Psoas muscle (tissue), 8 donors: ENCODE measurements around the gene ESPL1. TPM values are rescaled to one million over a fixed set of nuclear protein-coding genes. Genes with fewer than 3 reads are reported as not detected.

Experiments used
- ATAC-seq, 4 donors: fragments of 200-7000 bp; cut with Tn5 transposase; one replicate each; pipeline ENCODE4 v1.9.1; 2020; ENCODE audit warnings: moderate library complexity in 3 of 4, mild to moderate bottlenecking in 2 of 4
- DNase-seq, 2 donors: peaks; one replicate each; pipeline ENCODE4 v3.0.0-alpha.2; 2020
- H3K27ac ChIP-seq: fragments of 200-600 bp; one replicate; pipeline ENCODE4 v1.8.0; 2022
- H3K27me3 ChIP-seq, 3 donors: fragments of 200-600 bp in 1 of 3; one replicate each; pipeline versions ENCODE4 v1.6.1 to v1.8.0; 2013 to 2022; ENCODE audit warnings: low read length in 2 of 3, mild to moderate bottlenecking in 2 of 3, moderate library complexity in 1 of 3; ENCODE audit not compliant: insufficient read depth in 3 of 3
- H3K36me3 ChIP-seq, 2 donors: fragments of 200-600 bp in 1 of 2; one replicate each; pipeline versions ENCODE4 v1.6.1 to v1.8.0; 2013 to 2022; ENCODE audit warnings: low read depth in 1 of 2, mild to moderate bottlenecking in 1 of 2, moderate library complexity in 1 of 2; ENCODE audit not compliant: insufficient read depth in 1 of 2
- H3K4me1 ChIP-seq: fragments of 200-600 bp; one replicate; pipeline ENCODE4 v1.8.0; 2022
- H3K4me3 ChIP-seq: fragments of 200-600 bp; one replicate; pipeline ENCODE4 v1.8.0; 2022; ENCODE audit warnings: mild to moderate bottlenecking
- H3K9me3 ChIP-seq: fragments of 200-600 bp; one replicate; pipeline ENCODE4 v1.8.0; 2022
- WGBS, 3 donors: extraction: QIAGEN DNeasy Blood & Tissue Kit; methylation state at CpG; one replicate each; pipeline versions ENCODE4 v1.1.6 to v1.1.7; 2013; 5-methylcytosine and 5-hydroxymethylcytosine counted together
- intact Hi-C, 2 donors: fragments of 100-400 bp; cut with DNase I; formaldehyde crosslinking; loops; one replicate each; pipeline versions ENCODE4 v1.11.0 to v1.14.2; 2022
- polyA plus RNA-seq, 3 donors: library from polyadenylated mRNA; stranded (reverse); fragments of 200-250 nt; gene quantifications; one replicate each; pipeline ENCODE4 v1.2.3, GENCODE V29; 2013
- total RNA-seq, 4 donors: library from RNA; stranded (reverse); fragmentation: NEBNext Ultra II Directional in 2 of 4; extraction: Animal tissue kit (Norgen Biotek cat#: 25700) in 2 of 4; gene quantifications; one replicate each; pipeline versions ENCODE4 v1.2.1 to v1.2.4, GENCODE V29; 2021 to 2023
- TF ChIP-seq, protein P1 (sequence below): fragments of 200-600 bp; IDR thresholded peaks from one replicate; pipeline ENCODE4 v1.8.0; 2022; ENCODE audit warnings: antibody characterized with exemption
- donor health status: healthy with polysubstance abuse.
- donor health status: DM: no; HTN: no; CAD: no; lungs with moderate emphysema.
- donor health status: Bipolar disorder and iron deficiency.
- donor health status: healthy.
- donor health status: DM: yes; HTN: yes; CAD: no.
- donor health status: DM: no; HTN: no; CAD: no.
- donor health status: DM: no; HTN: no; CAD: no.
- donor health status: DM: yes; HTN: yes; CAD: no.

Gene ESPL1
- total and polyA plus RNA-seq, 7 donors = 0.03 to 0.48 (median 0.30) TPM; not detected in 2

DNA sequence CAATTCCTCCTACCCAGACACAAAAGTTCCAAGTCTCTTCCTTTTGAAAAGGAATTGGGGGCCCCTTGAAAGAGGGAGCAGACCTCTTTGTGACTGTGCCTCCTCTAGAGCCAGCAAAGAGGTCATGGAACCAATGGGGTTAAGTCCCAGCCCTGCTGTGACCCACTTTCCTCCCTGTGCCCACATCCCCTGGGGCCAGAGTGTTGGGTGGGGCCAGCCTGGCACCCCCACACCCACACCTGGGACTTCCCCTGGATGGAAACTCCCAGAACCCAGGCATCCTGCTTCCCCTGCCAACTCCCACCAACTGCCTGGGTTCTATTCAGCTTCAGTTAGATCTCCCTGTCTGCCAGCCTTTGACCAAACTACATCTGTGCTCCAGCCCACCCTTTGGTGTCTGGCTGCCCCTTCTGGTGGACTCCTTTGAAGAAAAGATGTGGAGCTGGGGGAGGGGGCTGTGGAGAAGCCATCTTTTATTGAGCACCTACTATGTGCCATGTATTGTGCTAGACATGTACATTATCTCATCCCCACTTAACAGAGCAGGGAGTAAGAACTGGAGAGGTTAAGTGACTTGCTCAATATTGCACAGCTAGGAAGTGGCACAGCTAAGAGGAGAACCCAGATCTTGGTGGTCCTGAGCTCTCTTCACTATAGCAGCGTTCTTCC lies 31.5 kb upstream of the ESPL1 start:
- whole genome bisulfite sequencing, 3 donors = 75 to 85% (median 75%) methylated on average over 1 of the region's 1 CpG
- peaks cover 8% of the 10 kb centered on the region for H3K4me1 ChIP-seq
- H3K27ac ChIP-seq = no peak overlapping the region
- no peaks in the 10 kb centered on the region for H3K36me3 ChIP-seq
- no peak overlapping the region for H3K4me3 ChIP-seq
- DNase-seq (peak in 1 of 2 donors; percentile 41), ATAC-seq (no peak)
- H3K27me3 ChIP-seq = peaks cover 0 to 27% (median 5%) of the 10 kb centered on the region in 3 donors
- TF ChIP-seq, protein P1, sequence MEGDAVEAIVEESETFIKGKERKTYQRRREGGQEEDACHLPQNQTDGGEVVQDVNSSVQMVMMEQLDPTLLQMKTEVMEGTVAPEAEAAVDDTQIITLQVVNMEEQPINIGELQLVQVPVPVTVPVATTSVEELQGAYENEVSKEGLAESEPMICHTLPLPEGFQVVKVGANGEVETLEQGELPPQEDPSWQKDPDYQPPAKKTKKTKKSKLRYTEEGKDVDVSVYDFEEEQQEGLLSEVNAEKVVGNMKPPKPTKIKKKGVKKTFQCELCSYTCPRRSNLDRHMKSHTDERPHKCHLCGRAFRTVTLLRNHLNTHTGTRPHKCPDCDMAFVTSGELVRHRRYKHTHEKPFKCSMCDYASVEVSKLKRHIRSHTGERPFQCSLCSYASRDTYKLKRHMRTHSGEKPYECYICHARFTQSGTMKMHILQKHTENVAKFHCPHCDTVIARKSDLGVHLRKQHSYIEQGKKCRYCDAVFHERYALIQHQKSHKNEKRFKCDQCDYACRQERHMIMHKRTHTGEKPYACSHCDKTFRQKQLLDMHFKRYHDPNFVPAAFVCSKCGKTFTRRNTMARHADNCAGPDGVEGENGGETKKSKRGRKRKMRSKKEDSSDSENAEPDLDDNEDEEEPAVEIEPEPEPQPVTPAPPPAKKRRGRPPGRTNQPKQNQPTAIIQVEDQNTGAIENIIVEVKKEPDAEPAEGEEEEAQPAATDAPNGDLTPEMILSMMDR = no peak
- H3K9me3 ChIP-seq = no peaks in the 10 kb centered on the region
- intact Hi-C loops = no loop called here

DNA sequence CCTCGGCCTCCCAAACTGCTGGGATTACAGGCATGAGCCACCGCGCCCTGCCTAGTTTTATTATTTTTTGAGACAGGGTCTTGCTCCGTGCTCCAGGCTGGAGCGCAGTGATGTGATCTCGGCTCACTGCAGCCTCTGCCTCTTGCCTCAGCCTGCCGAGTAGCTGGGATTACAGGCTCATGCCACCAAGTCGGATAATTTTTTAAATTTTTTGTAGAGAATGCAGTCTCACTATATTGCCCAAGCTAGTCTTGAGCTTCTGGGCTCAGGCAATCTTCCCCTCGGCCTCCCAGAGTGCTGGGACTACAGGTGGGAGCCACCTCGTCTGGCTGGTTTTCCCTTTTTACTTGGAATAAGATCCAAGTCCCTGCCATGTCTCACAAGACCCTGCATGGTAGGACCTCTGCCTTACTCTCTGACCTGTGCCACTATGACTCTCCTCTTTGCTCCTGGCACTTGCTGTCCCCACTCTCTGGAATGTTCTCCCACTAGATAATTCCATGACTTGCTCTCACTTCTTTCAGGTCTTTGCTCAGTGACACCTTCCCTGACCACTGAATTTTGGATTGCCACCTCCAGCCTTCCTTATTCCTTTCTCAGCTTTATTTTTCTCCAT lies 28.3 kb upstream of the ESPL1 start:
- intact Hi-C loops = no loop called here
- Histone ChIP-seq H3K9me3 (no peaks in the 10 kb centered on the region), H3K27ac (no peak overlapping the region), H3K36me3 (no peaks in the 10 kb centered on the region), H3K4me1 (no peaks in the 10 kb centered on the region), H3K4me3 (no peak overlapping the region), H3K27me3 (peaks cover 0 to 20% (median 7%) of the 10 kb centered on the region in 3 donors)
- TF ChIP-seq, protein P1 = no peak
- ATAC-seq = no peak
- DNase-seq = peak in 1 of 2 donors; percentile 15
- 84 to 86% (median 85%) methylated on average over 9 to 10 of the region's 10 CpGs for WGBS, 3 donors

DNA sequence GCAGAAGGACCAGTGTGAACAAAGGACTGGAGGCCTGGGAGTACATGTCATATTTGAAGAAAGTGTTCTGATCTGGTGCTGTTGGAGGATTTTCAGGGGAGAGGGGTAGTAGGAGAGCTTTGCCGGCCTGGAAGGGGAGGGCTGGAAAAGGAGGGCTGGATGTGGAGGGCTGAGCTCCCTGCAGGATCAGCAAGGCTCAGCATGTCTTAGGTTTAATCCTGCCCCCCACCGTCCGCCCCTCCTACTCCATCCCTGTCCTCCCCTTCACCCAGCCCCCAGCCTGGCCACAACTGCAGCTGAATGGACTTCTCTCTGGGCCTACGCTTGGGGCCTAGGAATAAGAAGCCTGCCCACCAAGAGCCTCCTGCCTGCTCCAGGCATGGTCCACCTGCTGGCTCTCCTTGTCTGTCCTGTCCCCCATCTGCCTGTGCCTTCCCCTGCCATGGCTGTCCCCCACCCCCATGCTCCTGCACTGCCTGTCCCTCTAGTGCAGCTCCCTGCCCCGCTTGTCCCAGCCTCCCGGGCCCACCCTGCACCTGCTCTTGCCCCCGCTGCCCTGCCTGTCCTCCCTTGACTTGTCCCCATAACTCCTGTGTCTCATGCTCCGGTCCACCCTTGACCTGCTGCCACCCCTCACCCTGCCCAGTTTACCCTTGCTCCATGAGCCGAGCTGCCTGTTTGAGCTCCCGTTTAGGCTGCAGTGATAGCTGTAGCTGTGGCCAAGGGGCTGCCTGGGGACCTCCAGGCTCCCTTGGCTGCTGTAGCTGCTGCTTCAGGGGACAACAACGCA lies 26.3 kb upstream of the ESPL1 start:
- TF ChIP-seq, protein P1 = no peak
- Histone ChIP-seq H3K4me3 (no peak overlapping the region), H3K9me3 (no peaks in the 10 kb centered on the region), H3K4me1 (no peaks in the 10 kb centered on the region), H3K27ac (no peak overlapping the region), H3K36me3 (no peaks in the 10 kb centered on the region), H3K27me3 (peaks cover 0 to 11% (median 4%) of the 10 kb centered on the region in 3 donors)
- WGBS, 3 donors = 62 to 66% (median 63%) methylated on average over 10 to 11 of the region's 11 CpGs
- ATAC-seq (no peak), DNase-seq (peak in 1 of 2 donors; percentile 42)
- intact Hi-C loops = no loop called here

DNA sequence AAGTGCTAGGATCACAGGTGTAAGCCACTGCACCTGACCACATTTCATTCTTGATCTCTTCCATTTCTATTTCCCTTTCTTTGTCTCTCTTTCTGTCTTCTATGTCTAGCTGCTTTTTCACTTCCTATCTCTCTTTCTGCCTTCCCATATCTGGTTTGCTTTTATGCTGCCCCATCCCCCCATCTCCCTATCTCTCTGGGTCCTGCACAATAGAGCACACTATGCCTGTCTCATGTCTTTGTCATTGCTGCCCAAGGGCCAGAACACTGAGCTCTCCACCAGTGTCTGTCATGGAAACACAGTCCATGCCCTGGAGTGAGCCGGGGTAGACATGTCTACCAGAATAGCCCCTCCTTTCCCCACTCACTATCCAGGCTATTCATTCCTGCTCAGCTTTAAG lies 23.8 kb upstream of the ESPL1 start:
- Histone ChIP-seq H3K4me1 (no peaks in the 10 kb centered on the region), H3K9me3 (no peaks in the 10 kb centered on the region), H3K27me3 (peaks cover 0 to 11% (median 4%) of the 10 kb centered on the region in 3 donors), H3K4me3 (no peak overlapping the region), H3K27ac (no peak overlapping the region), H3K36me3 (no peaks in the 10 kb centered on the region)
- intact Hi-C loops = no loop called here
- ATAC-seq = no peak
- DNase-seq = no peak
- 49 to 65% (median 63%) methylated on average over 1 of the region's 1 CpG for WGBS, 3 donors
- TF ChIP-seq, protein P1 = no peak
